SK-N-SH (cell line): ENCODE data around the gene MACROH2A2. TPM values are rescaled to one million over a fixed set of nuclear protein-coding genes. Genes with fewer than 3 reads are reported as not detected.

Experiments
- CTCF ChIA-PET: fragments of 300-600, 350-600 bp; formaldehyde crosslinking; extraction: SDS; loops from one replicate; lab custom pipeline; 2021; lab: Yijun Ruan, JAX
- POLR2A ChIA-PET: fragments of 350-600 bp; sonication (Branson Sonifier 250); formaldehyde crosslinking; extraction: SDS; loops from one replicate; lab custom pipeline; 2020; ENCODE audit warnings: antibody characterized with exemption, inconsistent platforms; lab: Yijun Ruan, JAX
- DNase-seq: peaks from one replicate; pipeline ENCODE4 v3.0.0; 2012
- H2AFZ ChIP-seq: fragments of 200-600 bp; sonication (generic); 2 replicates; pipeline ENCODE4 v1.8.1; 2016; ENCODE audit warnings: antibody characterized with exemption, mild to moderate bottlenecking, low read depth
- H3F3A ChIP-seq: fragments of 200-600 bp; sonication (generic); replicated peaks from 2 replicates; pipeline ENCODE3; 2016; ENCODE audit warnings: antibody characterized with exemption, mild to moderate bottlenecking; ENCODE audit not compliant: insufficient read depth
- H3K27ac ChIP-seq, 2 experiments: fragments of 200-500 bp in 1 of 2; fragments of 200-600 bp in 1 of 2; sonication (Bioruptor generic) in 1 of 2; sonication (generic), shearing (Covaris generic) in 1 of 2; 2 replicates each; pipeline versions ENCODE4 v1.5.1 to v1.6.1; 2014 to 2016; ENCODE audit warnings: low read depth in 2 of 2, inconsistent platforms in 1 of 2, low read length in 1 of 2, mild to moderate bottlenecking in 1 of 2, mixed read lengths in 1 of 2
- H3K27me3 ChIP-seq: fragments of 200-600 bp; sonication (generic), shearing (Covaris generic); 2 replicates; pipeline ENCODE4 v1.6.1; 2016; ENCODE audit warnings: mixed run types; ENCODE audit not compliant: insufficient read depth
- H3K36me3 ChIP-seq, 2 experiments: fragments of 200-500 bp in 1 of 2; fragments of 200-600 bp in 1 of 2; sonication (Bioruptor generic) in 1 of 2; sonication (generic) in 1 of 2; replicated peaks in 1 of 2; 2 replicates each; pipeline versions ENCODE3 to v1.5.1; 2014 to 2016; ENCODE audit warnings: low read length in 1 of 2, mild to moderate bottlenecking in 1 of 2; ENCODE audit not compliant: insufficient read depth in 2 of 2, control insufficient read depth in 1 of 2
- H3K4me1 ChIP-seq, 2 experiments: fragments of 200-500 bp in 1 of 2; fragments of 200-600 bp in 1 of 2; sonication (Bioruptor generic) in 1 of 2; sonication (generic), shearing (Covaris generic) in 1 of 2; 2 replicates each; pipeline versions ENCODE4 v1.5.1 to v1.6.1; 2014 to 2016; ENCODE audit warnings: low read depth in 1 of 2, low read length in 1 of 2, mixed run types in 1 of 2; ENCODE audit not compliant: insufficient read depth in 2 of 2, control insufficient read depth in 1 of 2
- H3K4me2 ChIP-seq: fragments of 200-600 bp; sonication (generic), shearing (Covaris generic); 2 replicates; pipeline ENCODE4 v1.6.1; 2017; ENCODE audit warnings: mixed run types
- H3K4me3 ChIP-seq, 2 experiments: fragments of 200-500 bp in 1 of 2; fragments of 200-600 bp in 1 of 2; sonication (Bioruptor generic) in 1 of 2; sonication (generic), shearing (Covaris generic) in 1 of 2; 2 replicates each; pipeline versions ENCODE4 v1.5.1 to v1.8.1; 2014 to 2016; ENCODE audit warnings: low read depth in 2 of 2, inconsistent platforms in 1 of 2, low read length in 1 of 2, mild to moderate bottlenecking in 1 of 2, mixed read lengths in 1 of 2, moderate library complexity in 1 of 2
- H3K79me2 ChIP-seq: fragments of 200-600 bp; sonication (generic); 2 replicates; pipeline ENCODE4 v1.8.1; 2017; ENCODE audit warnings: mild to moderate bottlenecking; ENCODE audit not compliant: insufficient read depth
- H3K9ac ChIP-seq: fragments of 200-600 bp; sonication (generic); 2 replicates; pipeline ENCODE4 v1.6.1; 2017; ENCODE audit warnings: mixed run types
- H3K9me2 ChIP-seq: fragments of 200-600 bp; sonication (generic); 2 replicates; pipeline ENCODE4 v1.6.1; 2017; ENCODE audit warnings: mixed run types
- H3K9me3 ChIP-seq: fragments of 200-600 bp; sonication (generic); 2 replicates; pipeline ENCODE4 v1.6.1; 2017; ENCODE audit warnings: mixed run types, mild to moderate bottlenecking, moderate library complexity
- H4K20me1 ChIP-seq: fragments of 200-600 bp; sonication (generic); 2 replicates; pipeline ENCODE4 v1.6.1; 2017; ENCODE audit warnings: mild to moderate bottlenecking, mixed run types; ENCODE audit not compliant: insufficient read depth
- CTCF ChIP-seq: fragments of 200-600 bp; sonication (generic); IDR thresholded peaks from 2 replicates; pipeline ENCODE4 v1.6.1; 2017; ENCODE audit warnings: antibody characterized with exemption, mild to moderate bottlenecking, moderate library complexity
- EP300 ChIP-seq, 2 experiments: IDR thresholded peaks; 2 replicates each; pipeline versions ENCODE4 v1.4.0 to v1.6.1; 2012; ENCODE audit warnings: borderline replicate concordance in 1 of 2, low read depth in 1 of 2, low read length in 1 of 2
- FOSL2 ChIP-seq: IDR thresholded peaks from 2 replicates; pipeline ENCODE4 v1.4.0; 2012; ENCODE audit warnings: low read depth, mild to moderate bottlenecking, moderate library complexity, borderline replicate concordance
- GABPA ChIP-seq: IDR thresholded peaks from 2 replicates; pipeline ENCODE4 v1.4.0; 2012; ENCODE audit warnings: low read depth, mild to moderate bottlenecking
- GATA2 ChIP-seq: sonication (generic); formaldehyde crosslinking; IDR thresholded peaks from 2 replicates; pipeline ENCODE4 v1.5.0; 2020; ENCODE audit warnings: mild to moderate bottlenecking, missing genetic modification reagents
- MAX ChIP-seq: IDR thresholded peaks from 2 replicates; pipeline ENCODE4 v1.4.0; 2012; ENCODE audit warnings: low read depth
- MEF2A ChIP-seq: IDR thresholded peaks from 2 replicates; pipeline ENCODE4 v1.4.0; 2012; ENCODE audit warnings: low read depth, borderline replicate concordance
- NFIC ChIP-seq: IDR thresholded peaks from 2 replicates; pipeline ENCODE4 v1.4.0; 2012; ENCODE audit warnings: borderline replicate concordance
- NRF1 ChIP-seq: IDR thresholded peaks from 2 replicates; pipeline ENCODE4 v1.6.1; 2012; ENCODE audit warnings: low read depth, mild to moderate bottlenecking, low read length
- POLR2AphosphoS5 ChIP-seq: IDR thresholded peaks from 2 replicates; pipeline ENCODE4 v1.6.1; 2012; ENCODE audit warnings: low read depth, low read length
- RCOR1 ChIP-seq: fragments of 150-350 bp; IDR thresholded peaks from 2 replicates; pipeline ENCODE4 v1.6.1; 2017; ENCODE audit warnings: antibody characterized with exemption, low read length
- REST ChIP-seq: IDR thresholded peaks from 2 replicates; pipeline ENCODE4 v1.6.1; 2012; ENCODE audit warnings: mild to moderate bottlenecking, low read depth, low read length, moderate library complexity
- RFX5 ChIP-seq: IDR thresholded peaks from 2 replicates; pipeline ENCODE4 v1.6.1; 2012; ENCODE audit warnings: mild to moderate bottlenecking, improper control_type of control experiment, low read length
- SIN3A ChIP-seq: IDR thresholded peaks from 2 replicates; pipeline ENCODE4 v1.6.1; 2012; ENCODE audit warnings: low read depth, mild to moderate bottlenecking, low read length, moderate library complexity, borderline replicate concordance
- TAF1 ChIP-seq: IDR thresholded peaks from 2 replicates; pipeline ENCODE4 v1.6.1; 2012; ENCODE audit warnings: low read depth, mild to moderate bottlenecking, low read length, moderate library complexity, borderline replicate concordance
- TEAD4 ChIP-seq: IDR thresholded peaks from 2 replicates; pipeline ENCODE4 v1.4.0; 2012; ENCODE audit warnings: mild to moderate bottlenecking, borderline replicate concordance; ENCODE audit not compliant: insufficient read depth
- USF1 ChIP-seq: IDR thresholded peaks from 2 replicates; pipeline ENCODE4 v1.4.0; 2012; ENCODE audit warnings: low read depth, borderline replicate concordance
- YY1 ChIP-seq: IDR thresholded peaks from 2 replicates; pipeline ENCODE4 v1.4.0; 2012; ENCODE audit warnings: low read depth, mild to moderate bottlenecking
- ZBTB33 ChIP-seq: IDR thresholded peaks from 2 replicates; pipeline ENCODE4 v1.4.0; 2012; ENCODE audit warnings: low read depth, borderline replicate concordance
- WGBS: methylation state at CpG from one replicate; pipeline ENCODE4 v1.1.6; 2017; ENCODE audit warnings: low lambda C conversion rate; 5-methylcytosine and 5-hydroxymethylcytosine counted together
- polyA plus RNA-seq, 3 experiments: library from polyadenylated mRNA; depleted of rRNA; stranded (reverse); fragments of >200 nt; gene quantifications; 2 replicates each; pipeline ENCODE4 v1.2.3, GENCODE V29; 2012

The MACROH2A2 gene
- polyA plus RNA-seq, 1 of the 3 experiments (the other 2 are of a cell fraction), result 28.9 TPM

GRCh38 chr10:70140297-70140696, 87.7 kb downstream of the MACROH2A2 start:
- 93% methylated on average over 5 of the region's 5 CpGs for WGBS
- peaks cover 22% of the 10 kb centered on the region; the same call in 1 of the 2 replicates for H3K79me2 ChIP-seq
- no peak overlapping the region for H3K27ac ChIP-seq
- no peak overlapping the region for H3K4me2 ChIP-seq
- no peaks in the 10 kb centered on the region for H4K20me1 ChIP-seq
- no peaks in the 10 kb centered on the region for H3K27me3 ChIP-seq
- CTCF ChIA-PET, result interaction anchor here (0.6 to 10.8 kb wide), 2 partner anchors 24 to 679 kb away, joined by 3 to 157 read pairs; no protein-coding TSS in a partner anchor
- POLR2A ChIA-PET, result no interaction called here
- H3K4me1 ChIP-seq, result peaks cover 0 to 19% of the 10 kb centered on the region in 2 experiments; a peak in 1 of 4 replicates
- no peak overlapping the region for H3K4me3 ChIP-seq
- no peak overlapping the region for H3K9ac ChIP-seq
- H3K36me3 ChIP-seq, result peaks cover 3 to 6% of the 10 kb centered on the region in 2 experiments
- no peak overlapping the region for H2AFZ ChIP-seq
- no peaks in the 10 kb centered on the region for H3K9me3 ChIP-seq
- H3F3A ChIP-seq, result peaks cover 4% of the 10 kb centered on the region
- no peak for TF ChIP-seq GATA2 (CRISPR knock-in tag)
- no peak for TF ChIP-seq YY1
- no peak for TF ChIP-seq FOSL2
- H3K9me2 ChIP-seq, result no peaks in the 10 kb centered on the region
- DNase-seq, result no peak

GRCh38 chr10:70142555-70142954, 89.9 kb downstream of the MACROH2A2 start:
- H3K9me3 ChIP-seq, result no peaks in the 10 kb centered on the region
- no peak overlapping the region for H3K4me3 ChIP-seq
- ChIA-PET POLR2A (no interaction called here), CTCF (interaction anchor here (0.8 to 10.8 kb wide), 2 partner anchors 26 to 184 kb away, joined by 3 to 157 read pairs; no protein-coding TSS in a partner anchor)
- no peak overlapping the region for H3K4me2 ChIP-seq
- no peaks in the 10 kb centered on the region for H3K9me2 ChIP-seq
- H3K79me2 ChIP-seq, result peaks cover 22% of the 10 kb centered on the region; the same call in 1 of the 2 replicates
- peaks cover 3 to 6% of the 10 kb centered on the region in 2 experiments for H3K36me3 ChIP-seq
- no peaks in the 10 kb centered on the region for H4K20me1 ChIP-seq
- WGBS, result 89% methylated on average over 6 of the region's 10 CpGs
- no peaks in the 10 kb centered on the region for H3K27me3 ChIP-seq
- H3K4me1 ChIP-seq, result peaks cover 4 to 28% of the 10 kb centered on the region in 2 experiments; a peak in 3 of 4 replicates
- TF ChIP-seq EP300 (IDR thresholded peaks at IDR 0.05; ENCODE audit: borderline replicate concordance in 1 of 2, low read depth in 1 of 2, low read length in 1 of 2) (no peak), FOSL2 (no peak), USF1 (no peak), SIN3A (no peak), REST (no peak), POLR2AphosphoS5 (no peak), MAX (no peak), YY1 (no peak), GABPA (no peak), CTCF (no peak), ZBTB33 (no peak), MEF2A (no peak), TEAD4 (no peak), TAF1 (no peak), NFIC (no peak), NRF1 (no peak), RCOR1 (no peak), RFX5 (no peak)
- H3F3A ChIP-seq, result peaks cover 13% of the 10 kb centered on the region
- no peak for DNase-seq
- H3K27ac ChIP-seq, result no peak overlapping the region
- H2AFZ ChIP-seq, result no peak overlapping the region
- H3K9ac ChIP-seq, result no peak overlapping the region
